ENCODE measurements around the gene TMEM51.
A peak's percentile ranks its signal among the peaks of the same experiment; 100 is the strongest.

Gene TMEM51

GRCh38 chr1:15246960-15247614 is 93.5 kb downstream of the TMEM51 start, which contains the start of gene FHAD1:
TSS of gene FHAD1 (plus strand) at chr1:15247223. CDS start at chr1:15251785, 4,562 bp downstream.
- peak; percentile 9 for DNase-seq (ENCODE audit: low read depth)

- no peak for DNase-seq (ENCODE audit: low read depth)
Observed at GRCh38 chr1:15248216-15248615, 94.7 kb downstream of the TMEM51 start.

- DNase-seq (ENCODE audit: low read depth), result no peak
Observed at GRCh38 chr1:15249081-15249480, 95.5 kb downstream of the TMEM51 start.

GRCh38 chr1:15251857-15252835 is 98.6 kb downstream of the TMEM51 start:
- DNase-seq (ENCODE audit: low read depth), result no peak

GRCh38 chr1:15254559-15254958 is 101.0 kb downstream of the TMEM51 start:
- no peak for DNase-seq (ENCODE audit: low read depth)

- DNase-seq (ENCODE audit: low read depth), result no peak
Observed at GRCh38 chr1:15255582-15256149, 102.1 kb downstream of the TMEM51 start.

- DNase-seq (ENCODE audit: low read depth), result no peak
Observed at GRCh38 chr1:15256584-15256983, 103.0 kb downstream of the TMEM51 start.

- no peak for DNase-seq (ENCODE audit: low read depth)
Observed at GRCh38 chr1:15257309-15257708, 103.8 kb downstream of the TMEM51 start.

GRCh38 chr1:15258833-15259621 is 105.5 kb downstream of the TMEM51 start:
- DNase-seq (ENCODE audit: low read depth), result no peak

GRCh38 chr1:15259622-15260007 is 106.1 kb downstream of the TMEM51 start:
- no peak for DNase-seq (ENCODE audit: low read depth)

GRCh38 chr1:15260418-15261154 is 107.0 kb downstream of the TMEM51 start:
- DNase-seq (ENCODE audit: low read depth), result no peak

GRCh38 chr1:15261155-15262002 is 107.8 kb downstream of the TMEM51 start:
- no peak for DNase-seq (ENCODE audit: low read depth)

- no peak for DNase-seq (ENCODE audit: low read depth)
Observed at GRCh38 chr1:15262003-15262377, 108.4 kb downstream of the TMEM51 start.

- no peak for DNase-seq (ENCODE audit: low read depth)
Observed at GRCh38 chr1:15262706-15263105, 109.2 kb downstream of the TMEM51 start.

GRCh38 chr1:15264769-15265168 is 111.2 kb downstream of the TMEM51 start:
- no peak for DNase-seq (ENCODE audit: low read depth)
